GM12878 (cell line): ENCODE measurements around the gene CFAP45. TPM values are rescaled to one million over a fixed set of nuclear protein-coding genes. Genes with fewer than 3 reads are reported as not detected.

Source experiments
- ATAC-seq: fragments of 200-7000 bp; cut with Tn5 transposase; 3 replicates; pipeline ENCODE4 v1.9.1; 2020; ENCODE audit warnings: mild to moderate bottlenecking, moderate library complexity
- BruUV-seq: library from RNA; stranded (reverse); fragments of 400-500 nt; replicated peaks from 2 replicates; lab custom pipeline; 2021; lab: Mats Ljungman, UMichigan
- CTCF ChIA-PET: fragments of 300-600 bp; sonication (Branson Sonifier 250); formaldehyde crosslinking; extraction: SDS; loops from one replicate; lab custom pipeline; 2021; ENCODE audit warnings: inconsistent platforms; lab: Yijun Ruan, JAX
- POLR2A ChIA-PET: fragments of 350-600 bp; formaldehyde crosslinking; extraction: SDS; loops from one replicate; lab custom pipeline; 2021; ENCODE audit warnings: inconsistent platforms; lab: Charles Lee
- RAD21 ChIA-PET: fragments of 300-600 bp; sonication (Branson Sonifier 250); formaldehyde crosslinking; loops from one replicate; lab custom pipeline; 2023; ENCODE audit warnings: antibody characterized with exemption; ENCODE audit not compliant: unreplicated experiment; lab: Charles Lee
- SMC1A ChIA-PET: fragments of 300-600 bp; sonication (Branson Sonifier 250); formaldehyde crosslinking; loops from one replicate; lab custom pipeline; 2023; ENCODE audit not compliant: unreplicated experiment, uncharacterized antibody; lab: Charles Lee
- DNase-seq: peaks from one replicate; pipeline ENCODE4 v3.0.0-alpha.2; 2011; ENCODE audit warnings: low read depth, low spot score
- FAIRE-seq: peaks from 3 replicates; lab custom pipeline; 2011; peaks lifted over from hg19 to GRCh38; lab: Jason Lieb, UNC
- H2AFZ ChIP-seq: 2 replicates; pipeline ENCODE4 v1.6.0; 2011; ENCODE audit warnings: low read depth, low read length, control low read depth; ENCODE audit not compliant: control insufficient read depth
- H3K27ac ChIP-seq: 2 replicates; pipeline ENCODE4 v1.5.1; 2011; ENCODE audit warnings: control low read depth; ENCODE audit not compliant: control insufficient read depth, insufficient read depth
- H3K27me3 ChIP-seq, 2 experiments: replicated peaks in 1 of 2; 2 replicates each; pipeline versions ENCODE4 v1.6.0 to v1.6.1; 2011; ENCODE audit warnings: low read length in 1 of 2; ENCODE audit not compliant: control insufficient read depth in 2 of 2, insufficient read depth in 2 of 2
- H3K36me3 ChIP-seq, 2 experiments: 2 replicates each; pipeline ENCODE4 v1.5.1; 2011; ENCODE audit warnings: low read length in 1 of 2; ENCODE audit not compliant: control insufficient read depth in 2 of 2, insufficient read depth in 2 of 2
- H3K4me1 ChIP-seq: 2 replicates; pipeline ENCODE4 v1.6.1; 2011; ENCODE audit warnings: mild to moderate bottlenecking, low read length, moderate library complexity, mixed read lengths; ENCODE audit not compliant: control insufficient read depth, insufficient read depth
- H3K4me2 ChIP-seq: 2 replicates; pipeline ENCODE4 v1.6.0; 2011; ENCODE audit warnings: control low read depth; ENCODE audit not compliant: control insufficient read depth, insufficient read depth
- H3K4me3 ChIP-seq: fragments of 200-600 bp; sonication (generic); 2 replicates; pipeline ENCODE4 v1.5.1; 2016
- H3K79me2 ChIP-seq: 2 replicates; pipeline ENCODE4 v1.6.0; 2011; ENCODE audit warnings: low read length; ENCODE audit not compliant: control insufficient read depth, insufficient read depth
- H3K9ac ChIP-seq: 2 replicates; pipeline ENCODE4 v1.8.0; 2011; ENCODE audit warnings: low read length, control low read depth, mixed read lengths; ENCODE audit not compliant: control insufficient read depth, insufficient read depth
- H3K9me3 ChIP-seq: replicated peaks from 3 replicates; pipeline ENCODE4 v1.5.1; 2011; ENCODE audit warnings: mild to moderate bottlenecking, low read length; ENCODE audit not compliant: control insufficient read depth, insufficient read depth
- H4K20me1 ChIP-seq: 2 replicates; pipeline ENCODE4 v1.6.0; 2011; ENCODE audit not compliant: control insufficient read depth, insufficient read depth
- ATF7 ChIP-seq: fragments of 450-650 bp; IDR thresholded peaks from 2 replicates; pipeline ENCODE4 v1.6.1; 2016; ENCODE audit warnings: low read depth, mild to moderate bottlenecking
- CREB1 ChIP-seq: IDR thresholded peaks from 2 replicates; pipeline ENCODE4 v1.6.1; 2012; ENCODE audit warnings: low read depth, mild to moderate bottlenecking, inconsistent platforms
- EP300 ChIP-seq, 2 experiments: fragments of 150-350 bp in 1 of 2; IDR thresholded peaks; 2 replicates each; pipeline ENCODE4 v1.6.1; 2011 to 2012; ENCODE audit warnings: low read depth in 2 of 2, low read length in 2 of 2, borderline replicate concordance in 1 of 2, improper control_type of control experiment in 1 of 2, inconsistent platforms in 1 of 2; ENCODE audit not compliant: control insufficient read depth in 1 of 2
- FOXK2 ChIP-seq: fragments of 450-650 bp; IDR thresholded peaks from 2 replicates; pipeline ENCODE4 v1.6.1; 2017; ENCODE audit warnings: mild to moderate bottlenecking, moderate library complexity
- IRF5 ChIP-seq: fragments of 450-650 bp; IDR thresholded peaks from 2 replicates; pipeline ENCODE4 v1.6.1; 2017; ENCODE audit warnings: borderline replicate concordance
- MEF2B ChIP-seq: fragments of 450-650 bp; IDR thresholded peaks from 2 replicates; pipeline ENCODE4 v1.6.1; 2018; ENCODE audit warnings: mild to moderate bottlenecking, moderate library complexity; ENCODE audit not compliant: partially characterized antibody, poor library complexity, severe bottlenecking
- MTA2 ChIP-seq: fragments of 450-650 bp; IDR thresholded peaks from 2 replicates; pipeline ENCODE4 v1.6.1; 2016; ENCODE audit warnings: low read depth, mild to moderate bottlenecking, moderate library complexity
- MYB ChIP-seq: fragments of 150-350 bp; IDR thresholded peaks from 2 replicates; pipeline ENCODE4 v1.6.1; 2014; ENCODE audit warnings: mild to moderate bottlenecking, low read depth, low read length, borderline replicate concordance
- NFXL1 ChIP-seq: fragments of 450-650 bp; IDR thresholded peaks from 2 replicates; pipeline ENCODE4 v1.6.1; 2017; ENCODE audit warnings: antibody characterized with exemption, mild to moderate bottlenecking, borderline replicate concordance
- NR2C2 ChIP-seq: IDR thresholded peaks from 2 replicates; pipeline ENCODE4 v1.6.1; 2011; ENCODE audit warnings: borderline replicate concordance, low read depth; ENCODE audit not compliant: control insufficient read depth, insufficient read length
- POLR2AphosphoS5 ChIP-seq: IDR thresholded peaks from 2 replicates; pipeline ENCODE4 v1.6.1; 2011; ENCODE audit warnings: mild to moderate bottlenecking, low read length, inconsistent platforms
- RAD51 ChIP-seq: fragments of 450-650 bp; IDR thresholded peaks from 2 replicates; pipeline ENCODE4 v1.6.1; 2016; ENCODE audit warnings: moderate library complexity, mild to moderate bottlenecking, inconsistent platforms
- ZBTB33 ChIP-seq: fragments of 450-650 bp; IDR thresholded peaks from 2 replicates; pipeline ENCODE4 v1.6.1; 2017; ENCODE audit warnings: mild to moderate bottlenecking
- ZNF207 ChIP-seq: fragments of 450-650 bp; IDR thresholded peaks from 2 replicates; pipeline ENCODE4 v1.6.1; 2014; ENCODE audit warnings: antibody characterized with exemption, mild to moderate bottlenecking, borderline replicate concordance
- ZNF24 ChIP-seq: fragments of 450-650 bp; IDR thresholded peaks from 2 replicates; pipeline ENCODE4 v1.6.1; 2017; ENCODE audit warnings: antibody characterized with exemption, mild to moderate bottlenecking
- ZNF687 ChIP-seq: fragments of 450-650 bp; IDR thresholded peaks from 2 replicates; pipeline ENCODE4 v1.6.1; 2017; ENCODE audit warnings: mild to moderate bottlenecking, moderate library complexity
- WGBS: methylation state at CpG from one replicate; pipeline ENCODE4 v1.1.6; 2016; ENCODE audit warnings: low lambda C conversion rate; ENCODE audit not compliant: insufficient replicate concordance, insufficient coverage; ENCODE audit errors: missing lambda C conversion rate; 5-methylcytosine and 5-hydroxymethylcytosine counted together
- in situ Hi-C: fragments of 300-500 bp; cut with MboI; formaldehyde crosslinking; loops from 9 replicates; pipeline ENCODE4 v1.14.3; 2018; ENCODE audit warnings: mixed read lengths
- intact Hi-C: fragments of 100-400 bp; cut with micrococcal nuclease; formaldehyde crosslinking; loops from one replicate; pipeline ENCODE4 v1.14.2; 2022; ENCODE audit not compliant: unreplicated experiment
- polyA plus RNA-seq, 11 experiments: library from polyadenylated mRNA; depleted of rRNA in 4 of 11; unstranded in 6 of 11; stranded (reverse) in 5 of 11; fragments of >200 nt; fragmentation: Nextera tagmentation in 4 of 11; fragmentation: Illumina TruSeq in 1 of 11; extraction: Ambion mirVana in 4 of 11; extraction: Trizol in 1 of 11; gene quantifications; 1 replicate in 1 of 11; 2 replicates in 10 of 11; pipeline versions ENCODE4 v1.2.1 to v1.2.3, GENCODE V29; 2011 to 2016; ENCODE audit warnings: inconsistent platforms in 2 of 11, missing spikeins in 2 of 11, low read depth in 1 of 11
- total RNA-seq, 4 experiments: library from RNA; depleted of rRNA in 3 of 4; stranded (reverse); fragments of >200 nt in 3 of 4; fragmentation: Illumina TruSeq in 1 of 4; extraction: Trizol in 1 of 4; gene quantifications; 2 replicates each; pipeline versions ENCODE4 v1.2.1 to v1.2.3, GENCODE V29; 2013 to 2021
- TF ChIP-seq, protein P1 (sequence below): IDR thresholded peaks from 2 replicates; pipeline ENCODE4 v1.6.1; 2011; ENCODE audit warnings: borderline replicate concordance, low read depth, mild to moderate bottlenecking, moderate library complexity, mixed read lengths, low read length; ENCODE audit not compliant: insufficient read depth; ENCODE audit errors: extremely low read length

CFAP45 gene
- total and polyA plus RNA-seq, 10 of the 15 experiments (the other 5 are each of a cell fraction or from before 2014, with no cell fraction given): 0.43 to 0.91 (median 0.67) TPM

- Histone ChIP-seq H3K9me3 (no peaks in the 10 kb centered on the region), H3K4me2 (no peak overlapping the region), H4K20me1 (no peaks in the 10 kb centered on the region), H2AFZ (no peak overlapping the region), H3K9ac (no peak overlapping the region), H3K4me1 (no peaks in the 10 kb centered on the region), H3K27me3 (no peaks in the 10 kb centered on the region; a peak in 2 of 4 replicates), H3K4me3 (no peak overlapping the region), H3K27ac (no peak overlapping the region), H3K36me3 (no peaks in the 10 kb centered on the region), H3K79me2 (no peaks in the 10 kb centered on the region)
- no peak for ATAC-seq
- ChIA-PET POLR2A (no interaction called here), CTCF (interaction anchor here (1.5 kb wide), 1 partner anchor 24 kb away, joined by 4 read pairs; no protein-coding TSS in a partner anchor), RAD21 (no interaction called here), SMC1A (interaction anchor here (0.7 kb wide), 1 partner anchor 48 kb away, joined by 3 read pairs; no protein-coding TSS in a partner anchor)
- DNase-seq: no peak
- FAIRE-seq: no peak
- 82% methylated on average over 3 of the region's 3 CpGs for WGBS
- BruUV-seq: no TSS peak
- in situ Hi-C loops: no loop called here
- intact Hi-C loops: no loop called here
- TF ChIP-seq NFXL1 (no peak), ZNF24 (no peak), MEF2B (no peak), MYB (no peak), ZNF207 (no peak), MTA2 (no peak), FOXK2 (no peak), POLR2AphosphoS5 (no peak), EP300 (IDR thresholded peaks at IDR 0.05; ENCODE audit: borderline replicate concordance in 1 of 2, control insufficient read depth in 1 of 2, low read depth in 2 of 2, low read length in 2 of 2) (no peak), RAD51 (no peak), ZBTB33 (no peak), ZNF687 (no peak), IRF5 (no peak), CREB1 (no peak), NR2C2 (no peak), ATF7 (no peak)
- TF ChIP-seq, protein P1, sequence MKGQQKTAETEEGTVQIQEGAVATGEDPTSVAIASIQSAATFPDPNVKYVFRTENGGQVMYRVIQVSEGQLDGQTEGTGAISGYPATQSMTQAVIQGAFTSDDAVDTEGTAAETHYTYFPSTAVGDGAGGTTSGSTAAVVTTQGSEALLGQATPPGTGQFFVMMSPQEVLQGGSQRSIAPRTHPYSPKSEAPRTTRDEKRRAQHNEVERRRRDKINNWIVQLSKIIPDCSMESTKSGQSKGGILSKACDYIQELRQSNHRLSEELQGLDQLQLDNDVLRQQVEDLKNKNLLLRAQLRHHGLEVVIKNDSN: no peak
These were observed 31.2 kb downstream of the CFAP45 start for GRCh38 chr1:159868766-159869165.
